ENCODE measurements around the gene TJP3.

TJP3 gene

GRCh38 chr19:3770136-3770999 is 62.2 kb downstream of the TJP3 start:
- Histone ChIP-seq H3K18ac (ENCODE audit: low read length) (peak overlapping the region; percentile 89), H2BK120ac (ENCODE audit: low read depth, low read length) (peak overlapping the region; percentile 52), H3K4me2 (ENCODE audit: insufficient read depth, low read length, poor library complexity, severe bottlenecking) (peak overlapping the region; percentile 3), H2BK5ac (ENCODE audit: low read length) (peak overlapping the region; percentile 71), H2AK5ac (ENCODE audit: low read depth, low read length) (peak overlapping the region; percentile 84), H3K27ac (replicated peaks; ENCODE audit: low read length) (no peak overlapping the region), H3K27me3 (ENCODE audit: control insufficient read depth in 3 of 3, insufficient read depth in 3 of 3, low read depth in 1 of 3, low read length in 3 of 3) (peaks cover 0 to 5% (median 0%) of the 10 kb centered on the region in 3 experiments), H2BK15ac (ENCODE audit: low read length) (peak overlapping the region; percentile 75), H2AFZ (ENCODE audit: low read length) (no peak overlapping the region), H3K4me3 (ENCODE audit: low read length in 2 of 2) (no peak overlapping the region), H4K8ac (ENCODE audit: low read depth, low read length) (peak overlapping the region; percentile 48), H2BK12ac (ENCODE audit: low read length) (peak overlapping the region; percentile 4), H3K36me3 (replicated peaks in 1 of 2; ENCODE audit: control insufficient read depth in 2 of 2, insufficient read depth in 2 of 2, low read length in 2 of 2) (peaks cover 9 to 18% of the 10 kb centered on the region in 2 donors), H3K9ac (ENCODE audit: low read depth, low read length, poor library complexity) (no peak overlapping the region), H3K79me1 (ENCODE audit: low read depth, low read length) (peaks cover 4% of the 10 kb centered on the region), H4K91ac (ENCODE audit: low read depth, low read length, poor library complexity) (no peak overlapping the region), H3K9me3 (replicated peaks in 1 of 2; ENCODE audit: control insufficient read depth in 2 of 2, insufficient read depth in 1 of 2, low read depth in 1 of 2, low read length in 2 of 2) (no peaks in the 10 kb centered on the region), H3K4ac (ENCODE audit: low read length) (peak overlapping the region; percentile 89), H3K23ac (ENCODE audit: low read depth, low read length, poor library complexity) (no peak overlapping the region), H3K4me1 (ENCODE audit: control insufficient read depth in 2 of 2, insufficient read depth in 1 of 2, low read depth in 1 of 2, low read length in 2 of 2) (peaks cover 0 to 11% of the 10 kb centered on the region in 2 donors), H3K14ac (ENCODE audit: low read length) (peak overlapping the region; percentile 47)
- no CpG with 5 or more reads among the region's 53 CpGs for WGBS, 2 donors (ENCODE audit: extremely low coverage in 2 of 2, insufficient read length in 2 of 2, insufficient replicate concordance in 1 of 2)
- DNase-seq (ENCODE audit: low spot score): no peak

GRCh38 chr19:3771000-3771905 is 63.1 kb downstream of the TJP3 start:
- no peak overlapping the region for H3K4me2 ChIP-seq (ENCODE audit: insufficient read depth, low read length, poor library complexity, severe bottlenecking)
- no CpG with 5 or more reads among the region's 35 CpGs for WGBS, 2 donors (ENCODE audit: extremely low coverage in 2 of 2, insufficient read length in 2 of 2, insufficient replicate concordance in 1 of 2)

GRCh38 chr19:3771906-3772455 is 63.8 kb downstream of the TJP3 start, which contains the start of gene RAX2:
Gene RAX2 (minus strand): TSS chr19:3772228. CDS start chr19:3771742, 486 bp downstream.
- no peak within 1 kb of the TSS for H2BK120ac ChIP-seq (ENCODE audit: low read depth, low read length)
- H4K91ac ChIP-seq (ENCODE audit: low read depth, low read length, poor library complexity): no peak within 1 kb of the TSS
- peaks cover 0 to 5% (median 0%) of the 10 kb centered on the region in 3 experiments for H3K27me3 ChIP-seq (ENCODE audit: control insufficient read depth in 3 of 3, insufficient read depth in 3 of 3, low read depth in 1 of 3, low read length in 3 of 3)
- H3K18ac ChIP-seq (ENCODE audit: low read length): peak within 1 kb of the TSS; percentile 93
- no peak within 1 kb of the TSS for H2AFZ ChIP-seq (ENCODE audit: low read length)
- H2BK12ac ChIP-seq (ENCODE audit: low read length): peak within 1 kb of the TSS; percentile 73
- no CpG with 5 or more reads among the region's 23 CpGs for WGBS, 2 donors (ENCODE audit: extremely low coverage in 2 of 2, insufficient read length in 2 of 2, insufficient replicate concordance in 1 of 2)
- no peak within 1 kb of the TSS for H3K27ac ChIP-seq (replicated peaks; ENCODE audit: low read length)
- peak within 1 kb of the TSS; percentile 89 for H3K14ac ChIP-seq (ENCODE audit: low read length)
- H3K4ac ChIP-seq (ENCODE audit: low read length): peak within 1 kb of the TSS; percentile 37
- peaks cover 0 to 11% of the 10 kb centered on the region in 2 donors for H3K4me1 ChIP-seq (ENCODE audit: control insufficient read depth in 2 of 2, insufficient read depth in 1 of 2, low read depth in 1 of 2, low read length in 2 of 2)
- peak within 1 kb of the TSS; percentile 65 for H3K23ac ChIP-seq (ENCODE audit: low read depth, low read length, poor library complexity)
- H3K4me3 ChIP-seq (ENCODE audit: low read length in 2 of 2): no peak within 1 kb of the TSS
- H2AK5ac ChIP-seq (ENCODE audit: low read depth, low read length): peak within 1 kb of the TSS; percentile 90
- H3K4me2 ChIP-seq (ENCODE audit: insufficient read depth, low read length, poor library complexity, severe bottlenecking): peak within 1 kb of the TSS; percentile 18
- H2BK5ac ChIP-seq (ENCODE audit: low read length): peak within 1 kb of the TSS; percentile 0
- H3K9ac ChIP-seq (ENCODE audit: low read depth, low read length, poor library complexity): peak within 1 kb of the TSS; percentile 70
- peak within 1 kb of the TSS; percentile 89 for H2BK15ac ChIP-seq (ENCODE audit: low read length)
- no peaks in the 10 kb centered on the region for H3K9me3 ChIP-seq (replicated peaks in 1 of 2; ENCODE audit: control insufficient read depth in 2 of 2, insufficient read depth in 1 of 2, low read depth in 1 of 2, low read length in 2 of 2)
- DNase-seq (ENCODE audit: low spot score): no peak
- H3K36me3 ChIP-seq (replicated peaks in 1 of 2; ENCODE audit: control insufficient read depth in 2 of 2, insufficient read depth in 2 of 2, low read length in 2 of 2): peaks cover 3 to 10% of the 10 kb centered on the region in 2 donors
- no peak within 1 kb of the TSS for H4K8ac ChIP-seq (ENCODE audit: low read depth, low read length)
- H3K79me1 ChIP-seq (ENCODE audit: low read depth, low read length): no peaks in the 10 kb centered on the region

More at GRCh38 chr19:3771000-3771905, 63.1 kb downstream of the TJP3 start:
- peak overlapping the region; percentile 52 for H2BK120ac ChIP-seq (ENCODE audit: low read depth, low read length)
- H2BK15ac ChIP-seq (ENCODE audit: low read length): peak overlapping the region; percentile 89
- H3K4ac ChIP-seq (ENCODE audit: low read length): no peak overlapping the region
- peaks cover 4% of the 10 kb centered on the region for H3K79me1 ChIP-seq (ENCODE audit: low read depth, low read length)
- peak overlapping the region; percentile 77 for H3K18ac ChIP-seq (ENCODE audit: low read length)
- H3K9ac ChIP-seq (ENCODE audit: low read depth, low read length, poor library complexity): peak overlapping the region; percentile 21
- peak overlapping the region; percentile 0 for H2BK5ac ChIP-seq (ENCODE audit: low read length)
- H3K27ac ChIP-seq (replicated peaks; ENCODE audit: low read length): no peak overlapping the region
- H3K27me3 ChIP-seq (ENCODE audit: control insufficient read depth in 3 of 3, insufficient read depth in 3 of 3, low read depth in 1 of 3, low read length in 3 of 3): peaks cover 0 to 5% (median 0%) of the 10 kb centered on the region in 3 experiments
- peaks cover 0 to 11% of the 10 kb centered on the region in 2 donors for H3K4me1 ChIP-seq (ENCODE audit: control insufficient read depth in 2 of 2, insufficient read depth in 1 of 2, low read depth in 1 of 2, low read length in 2 of 2)
- DNase-seq (ENCODE audit: low spot score): no peak
- peaks cover 9 to 16% of the 10 kb centered on the region in 2 donors for H3K36me3 ChIP-seq (replicated peaks in 1 of 2; ENCODE audit: control insufficient read depth in 2 of 2, insufficient read depth in 2 of 2, low read length in 2 of 2)
- H3K14ac ChIP-seq (ENCODE audit: low read length): peak overlapping the region; percentile 89
- peak overlapping the region; percentile 90 for H2AK5ac ChIP-seq (ENCODE audit: low read depth, low read length)
- H3K23ac ChIP-seq (ENCODE audit: low read depth, low read length, poor library complexity): peak overlapping the region; percentile 25
- H4K91ac ChIP-seq (ENCODE audit: low read depth, low read length, poor library complexity): no peak overlapping the region
- H4K8ac ChIP-seq (ENCODE audit: low read depth, low read length): no peak overlapping the region
- H2AFZ ChIP-seq (ENCODE audit: low read length): no peak overlapping the region
- peak overlapping the region; percentile 73 for H2BK12ac ChIP-seq (ENCODE audit: low read length)
- no peaks in the 10 kb centered on the region for H3K9me3 ChIP-seq (replicated peaks in 1 of 2; ENCODE audit: control insufficient read depth in 2 of 2, insufficient read depth in 1 of 2, low read depth in 1 of 2, low read length in 2 of 2)
- no peak overlapping the region for H3K4me3 ChIP-seq (ENCODE audit: low read length in 2 of 2)
